HG03139 (cell line): Measurements from ENCODE around the gene IFITM1.
"Not testable (repeated sequence)": the region's sequence is repeated elsewhere in the genome, so short reads cannot be mapped to it uniquely, and the experiment has no call there.

ENCODE experiments used
- ATAC-seq: cut with Tn5 transposase; IDR thresholded peaks from one replicate; pipeline ENCODE4 v1.9.1; 2021; ENCODE audit not compliant: unreplicated experiment

IFITM1 gene

DNA sequence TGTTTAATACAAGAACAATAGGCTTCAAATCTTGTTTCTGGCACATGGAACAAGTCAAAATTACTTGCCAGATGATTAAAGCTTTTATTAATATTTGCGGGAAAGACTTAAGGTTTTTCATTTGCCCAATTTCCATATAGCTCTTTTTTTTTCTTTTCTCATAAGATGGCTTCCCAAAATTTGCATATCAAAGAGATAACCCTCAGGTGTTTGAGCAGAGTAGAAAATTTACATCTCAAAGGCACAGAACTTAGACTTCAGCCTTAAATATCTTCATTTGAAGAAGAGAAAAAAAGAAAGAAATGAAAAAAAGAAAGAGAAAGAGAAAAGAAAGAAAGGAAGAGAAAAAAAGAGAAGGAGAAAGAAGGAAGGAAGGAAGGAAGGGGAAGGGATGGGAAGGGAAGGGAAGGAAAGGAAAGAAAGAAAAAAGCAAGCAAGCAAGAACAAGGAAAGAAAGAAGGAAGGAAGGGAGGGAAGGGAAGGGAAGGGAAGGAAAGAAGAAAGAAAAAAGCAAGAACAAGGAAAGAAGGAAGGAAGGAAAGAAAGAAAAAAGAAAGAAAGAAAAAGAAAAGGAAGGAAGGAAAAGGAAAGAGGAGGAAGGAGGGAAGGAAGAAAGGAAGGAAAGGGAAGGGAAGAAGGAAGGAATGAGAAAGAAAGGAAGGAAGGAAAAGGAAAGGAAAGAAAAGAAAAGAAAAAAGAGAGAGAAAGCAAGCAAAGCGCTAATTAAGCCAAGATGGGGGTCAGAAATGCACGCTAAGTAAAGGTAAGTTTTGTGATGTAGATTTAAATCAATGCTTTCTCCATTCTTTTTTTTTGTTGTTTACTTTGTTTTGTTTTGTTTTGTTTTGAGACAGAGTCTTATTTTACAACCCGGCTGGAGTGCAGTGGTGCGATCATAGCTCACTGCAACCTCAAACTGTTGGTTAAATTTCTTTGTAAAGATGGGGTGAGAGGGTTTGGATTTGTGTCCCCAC is 27.0 kb downstream of the IFITM1 start:
- no peak for ATAC-seq

DNA sequence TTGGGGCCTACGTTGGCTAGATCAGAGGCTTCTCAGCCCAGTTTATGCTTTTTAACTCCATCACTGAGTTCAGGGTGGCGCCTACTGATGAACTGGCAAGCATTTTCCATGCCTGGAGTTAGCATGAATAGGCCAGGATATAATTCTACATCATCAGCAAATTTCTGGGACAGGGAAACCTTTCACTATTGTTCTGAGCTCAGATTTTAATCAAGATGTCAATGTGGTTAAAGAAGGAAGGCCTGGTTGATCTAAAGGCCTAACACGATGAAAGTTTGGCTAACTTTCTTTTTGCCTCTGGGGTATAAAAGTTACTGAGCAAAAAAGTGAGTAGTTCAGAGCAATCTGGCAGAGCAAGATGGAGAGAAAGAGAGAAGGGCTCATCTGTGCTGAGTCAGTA is 28.5 kb downstream of the IFITM1 start:
- ATAC-seq: no peak

DNA sequence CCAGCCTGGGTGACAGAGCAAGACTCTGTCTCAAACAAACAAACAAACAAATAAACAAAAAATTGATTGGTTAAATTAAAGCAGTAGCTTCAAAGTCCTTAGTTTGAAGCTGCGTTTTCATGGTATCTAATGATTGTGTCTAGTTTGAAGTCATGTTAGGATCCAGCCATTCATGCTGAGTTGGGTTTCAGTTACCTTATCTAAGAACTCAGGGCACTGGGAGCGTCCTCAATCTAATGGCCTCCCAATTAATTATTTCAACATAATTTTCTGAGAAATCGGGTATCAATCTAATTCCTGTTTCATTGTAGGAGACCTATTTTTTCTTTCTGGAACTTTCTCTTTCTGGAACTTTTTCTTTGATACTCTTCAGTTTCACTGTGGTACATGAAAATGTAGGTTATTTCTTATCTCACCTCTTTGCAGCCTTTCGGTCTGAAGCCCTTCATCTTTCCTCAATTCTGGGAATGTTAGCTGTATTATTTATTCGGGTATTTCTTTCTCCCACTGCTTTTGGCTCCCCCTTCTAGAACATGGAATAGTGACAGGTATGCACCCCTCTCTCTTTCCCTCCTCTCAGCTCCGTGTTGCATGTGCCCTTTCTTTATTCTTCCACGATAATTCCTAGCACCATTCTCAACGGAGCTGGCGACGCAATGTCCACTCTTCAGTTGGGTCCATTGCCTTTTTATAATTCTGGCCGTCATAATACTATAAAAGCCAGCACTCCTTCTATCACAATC is 31.2 kb downstream of the IFITM1 start:
- ATAC-seq: no peak

DNA sequence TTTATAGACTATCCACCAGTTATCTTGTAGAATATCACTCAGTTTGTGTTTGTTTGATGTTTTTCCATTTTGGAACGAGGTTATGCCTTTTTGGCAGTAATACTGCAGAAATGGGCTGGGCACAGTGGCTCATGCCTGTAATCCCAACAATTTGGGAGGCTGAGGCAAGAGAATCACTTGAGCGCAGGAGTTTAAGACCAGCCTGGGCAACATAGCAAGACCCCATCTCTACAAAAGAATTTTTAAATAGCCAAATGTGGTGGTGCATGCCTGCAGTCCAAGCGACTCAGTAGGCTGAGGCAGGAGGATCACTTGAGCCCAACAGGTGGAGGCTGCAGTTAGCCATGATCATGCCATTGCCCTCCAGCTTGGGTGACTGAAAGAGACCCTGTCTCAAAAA is 32.7 kb downstream of the IFITM1 start:
- no peak for ATAC-seq

DNA sequence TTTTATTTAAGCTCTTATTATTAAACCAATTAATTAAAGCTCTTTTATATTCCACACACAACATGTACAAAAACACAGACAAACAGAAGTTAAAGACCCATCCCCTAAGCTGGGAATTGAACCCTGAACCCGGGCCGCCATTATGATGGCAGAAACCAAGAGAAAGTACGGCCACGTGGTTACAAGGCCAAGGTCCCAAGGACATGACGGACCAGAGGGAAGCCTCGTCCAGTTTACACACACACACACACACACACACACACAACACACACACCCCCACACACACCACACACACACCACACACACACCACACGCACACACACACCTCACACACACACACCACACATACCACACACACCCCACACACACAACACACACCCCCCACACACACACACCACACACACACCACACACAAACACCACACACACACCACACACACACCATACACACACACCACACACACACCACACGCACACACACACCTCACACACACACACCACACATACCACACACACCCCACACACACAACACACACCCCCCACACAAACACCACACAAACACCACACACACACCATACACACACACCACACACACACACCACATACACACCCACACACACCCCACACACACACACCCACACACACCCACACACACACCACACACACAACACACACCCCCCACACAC is 35.6 kb downstream of the IFITM1 start:
- not testable (repeated sequence) for ATAC-seq

DNA sequence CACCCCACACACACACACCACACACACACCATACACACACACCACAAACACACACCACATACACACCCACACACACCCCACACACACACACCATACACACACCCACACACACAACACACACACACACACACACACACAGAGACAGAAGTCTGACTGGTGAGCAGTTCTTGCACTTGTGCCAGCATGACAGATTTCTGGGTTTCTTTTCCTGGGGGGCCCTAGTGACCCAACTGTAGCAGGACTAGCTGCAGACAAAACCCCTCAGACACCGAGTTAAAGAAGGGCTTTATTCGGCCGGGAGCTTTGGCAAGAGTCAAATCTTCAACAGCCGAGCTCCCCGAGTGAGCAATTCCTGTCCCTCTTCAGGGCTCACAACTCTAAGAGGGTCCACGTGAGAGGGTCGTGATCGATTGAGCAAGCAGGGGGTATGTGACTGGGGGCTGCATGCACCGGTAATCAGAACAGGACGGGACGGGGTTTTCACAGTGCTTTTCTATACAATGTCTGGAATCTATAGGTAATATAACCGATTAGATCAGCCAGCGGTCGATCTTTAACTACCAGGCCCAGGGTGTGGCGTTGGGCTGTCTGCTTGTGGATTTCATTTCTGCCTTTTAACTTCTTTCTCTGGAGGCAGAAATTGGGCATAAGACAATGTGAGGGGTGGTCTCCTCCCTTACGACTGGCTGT is 36.3 kb downstream of the IFITM1 start:
- ATAC-seq: not testable (repeated sequence)

DNA sequence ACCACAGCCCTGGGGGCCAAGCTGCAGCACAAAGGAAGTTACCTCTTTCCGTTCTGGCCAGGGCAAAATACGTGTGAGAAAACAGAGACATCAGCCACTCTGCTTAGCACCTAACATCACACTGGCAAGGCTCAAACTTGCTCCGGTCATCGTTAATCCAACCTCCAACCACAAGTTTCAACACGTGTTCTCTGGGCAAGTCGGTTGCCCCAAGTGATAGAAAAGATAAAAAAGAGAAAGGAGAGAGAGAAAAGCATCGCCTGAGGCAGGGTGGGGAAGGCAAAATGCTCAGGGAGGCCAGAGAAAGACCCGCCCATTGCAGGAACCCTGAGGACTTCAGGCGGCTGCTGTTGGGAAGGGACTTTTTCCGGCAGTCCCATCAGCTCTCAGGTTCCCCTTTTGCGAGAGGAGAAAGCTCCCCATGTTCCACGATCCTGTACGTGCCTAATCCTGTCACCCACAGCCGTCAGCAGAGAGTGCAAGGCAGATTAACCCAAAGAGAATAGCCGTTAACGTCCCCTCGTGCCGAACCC is 36.9 kb downstream of the IFITM1 start:
- no peak for ATAC-seq

DNA sequence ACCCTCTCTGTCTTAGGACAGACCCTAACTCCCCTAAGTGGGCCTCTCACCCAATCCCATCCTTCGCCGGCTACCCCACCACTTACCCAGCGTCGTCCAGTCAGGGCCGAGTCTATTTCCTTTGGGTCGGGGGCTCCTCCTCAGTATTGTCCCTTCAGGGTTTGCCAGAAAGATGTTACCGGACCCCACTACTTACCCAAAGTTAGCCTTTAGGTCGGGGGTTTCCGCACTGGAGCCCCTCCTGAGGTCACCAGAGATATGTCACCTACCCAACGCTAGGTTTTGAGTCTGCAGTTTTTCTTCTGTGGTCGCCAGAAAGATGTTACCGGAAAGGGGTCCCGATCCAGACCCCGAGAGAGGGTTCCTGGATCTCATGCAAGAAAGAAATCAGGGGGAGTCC is 37.6 kb downstream of the IFITM1 start:
- no peak for ATAC-seq

DNA sequence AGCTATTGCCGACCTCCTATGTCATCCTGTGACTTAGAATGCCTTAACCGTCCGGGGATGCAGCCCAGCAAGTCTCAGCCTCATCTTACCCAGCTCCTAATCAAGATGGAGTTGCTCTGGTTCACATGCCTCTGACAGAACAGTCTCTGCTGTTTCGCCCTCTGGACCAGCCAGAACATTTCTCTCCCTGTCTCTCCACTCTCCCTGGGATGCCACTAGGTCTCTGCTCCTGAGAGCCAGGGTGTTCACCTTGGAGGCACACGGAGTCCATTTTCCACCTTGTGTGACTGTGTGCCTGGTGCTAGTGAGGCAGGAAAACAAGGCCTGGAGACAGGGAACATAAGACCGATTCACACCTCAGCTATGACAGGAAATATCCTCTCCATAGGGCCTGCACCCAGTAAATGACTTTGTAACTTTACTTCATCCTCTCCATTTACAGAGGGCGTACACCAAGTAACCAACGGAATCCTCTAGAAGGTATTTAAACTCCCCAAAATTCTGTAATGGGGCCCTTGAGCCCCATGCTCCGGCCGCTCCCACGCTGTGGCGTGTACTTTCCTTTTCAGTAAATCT is 38.7 kb downstream of the IFITM1 start:
- ATAC-seq: no peak

DNA sequence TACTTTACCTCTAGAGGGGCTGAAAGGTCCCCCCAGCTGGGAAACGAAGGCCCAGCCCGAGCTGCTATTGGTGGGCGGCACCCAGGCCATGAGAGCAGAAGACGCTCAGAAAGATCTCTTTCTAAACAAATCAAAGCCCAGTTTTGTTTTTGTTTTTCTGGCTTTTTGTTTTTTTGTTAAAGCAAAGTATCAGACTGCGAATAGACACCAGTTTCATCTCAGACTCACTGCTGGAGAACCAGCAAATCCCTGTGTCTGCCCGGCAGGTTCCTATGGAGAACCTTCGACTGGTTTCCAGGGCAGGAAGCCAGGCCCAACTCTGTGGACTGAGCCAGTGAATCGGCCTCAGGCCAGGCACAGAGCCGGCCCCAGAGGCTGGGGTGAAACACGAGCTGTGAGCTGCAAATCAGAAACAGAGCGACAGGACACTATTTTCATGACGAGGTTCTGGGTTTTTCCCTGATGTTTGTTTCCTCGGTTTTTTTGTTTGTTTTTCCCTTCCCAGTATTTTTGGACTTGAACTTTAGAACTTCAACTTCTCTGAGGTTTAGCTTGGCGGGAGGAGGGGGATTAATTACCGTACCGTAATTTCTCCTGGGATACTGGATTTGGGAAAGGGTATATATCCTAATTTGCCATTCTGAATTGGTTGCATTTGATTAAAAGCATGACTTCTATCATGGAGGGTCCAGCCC is 39.5 kb downstream of the IFITM1 start:
- ATAC-seq: no peak

DNA sequence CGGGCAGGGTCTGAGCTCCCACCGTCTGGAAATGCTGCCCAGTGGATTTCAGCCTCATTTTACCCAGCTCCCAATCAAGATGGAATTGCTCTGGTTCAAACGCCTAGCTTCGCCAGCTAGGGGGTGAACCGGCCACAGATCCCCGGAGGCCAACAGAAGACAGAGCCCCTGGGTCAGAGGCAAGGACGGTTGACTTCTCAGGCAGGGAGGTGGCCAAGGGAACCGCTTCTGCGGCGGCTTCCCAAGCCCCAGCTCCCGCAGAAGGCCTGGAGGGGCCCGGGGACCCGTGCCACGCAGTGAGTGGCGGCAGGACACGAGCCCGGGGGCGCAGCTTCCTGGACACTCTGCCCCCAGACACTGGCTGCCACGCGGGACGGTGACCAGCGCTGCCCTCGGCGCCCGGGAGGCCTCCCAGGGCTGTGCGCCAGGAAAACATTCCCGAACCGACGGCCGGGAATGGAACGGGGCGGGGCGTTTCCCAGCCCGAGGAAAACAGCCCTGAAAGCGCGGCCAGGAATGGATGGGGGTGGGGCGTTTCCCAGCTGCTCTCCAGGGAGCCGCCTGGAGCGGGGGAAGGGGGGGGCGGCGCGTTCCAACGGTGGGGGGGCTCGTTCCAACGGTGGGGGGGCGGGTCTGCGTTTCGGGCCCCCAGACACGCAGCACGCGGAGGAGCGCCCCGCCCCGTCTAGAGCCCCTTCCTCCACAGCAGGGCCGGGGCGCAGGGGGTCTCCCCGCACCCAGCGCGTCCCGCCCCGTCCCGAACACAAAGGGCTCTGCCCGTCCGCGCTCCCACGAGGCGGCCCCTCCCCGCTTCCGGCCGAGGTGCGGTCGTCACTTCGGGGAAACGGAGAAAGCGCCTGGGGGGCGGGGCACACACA is 42.0 kb downstream of the IFITM1 start:
- no peak for ATAC-seq

DNA sequence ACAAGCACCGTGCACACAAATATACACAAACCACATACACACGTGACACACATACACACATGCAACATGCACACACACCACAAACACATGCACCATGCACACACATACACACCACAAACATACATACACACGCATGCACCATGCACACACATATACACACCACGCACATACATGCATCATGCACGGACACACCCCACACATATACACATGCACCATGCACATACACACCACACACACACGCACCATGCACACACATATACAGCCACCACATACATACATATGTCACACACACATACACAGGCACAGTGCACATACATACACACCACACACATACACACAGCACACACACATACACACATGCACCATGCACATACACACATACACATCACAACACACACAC is 42.8 kb downstream of the IFITM1 start:
- ATAC-seq: no peak

DNA sequence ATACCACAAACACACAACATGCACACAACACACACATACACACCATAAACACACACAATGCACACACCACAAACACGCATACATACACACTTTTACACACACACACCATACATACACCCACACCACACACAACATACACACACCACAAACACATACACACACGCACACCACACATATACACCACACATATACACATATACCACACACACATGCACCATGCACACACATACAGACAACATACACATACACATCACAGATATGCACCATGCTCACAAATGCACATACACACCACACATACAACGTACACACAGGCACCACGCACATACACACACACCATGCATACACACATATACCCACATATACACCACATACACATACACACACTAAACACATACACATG is 43.7 kb downstream of the IFITM1 start:
- no peak for ATAC-seq

DNA sequence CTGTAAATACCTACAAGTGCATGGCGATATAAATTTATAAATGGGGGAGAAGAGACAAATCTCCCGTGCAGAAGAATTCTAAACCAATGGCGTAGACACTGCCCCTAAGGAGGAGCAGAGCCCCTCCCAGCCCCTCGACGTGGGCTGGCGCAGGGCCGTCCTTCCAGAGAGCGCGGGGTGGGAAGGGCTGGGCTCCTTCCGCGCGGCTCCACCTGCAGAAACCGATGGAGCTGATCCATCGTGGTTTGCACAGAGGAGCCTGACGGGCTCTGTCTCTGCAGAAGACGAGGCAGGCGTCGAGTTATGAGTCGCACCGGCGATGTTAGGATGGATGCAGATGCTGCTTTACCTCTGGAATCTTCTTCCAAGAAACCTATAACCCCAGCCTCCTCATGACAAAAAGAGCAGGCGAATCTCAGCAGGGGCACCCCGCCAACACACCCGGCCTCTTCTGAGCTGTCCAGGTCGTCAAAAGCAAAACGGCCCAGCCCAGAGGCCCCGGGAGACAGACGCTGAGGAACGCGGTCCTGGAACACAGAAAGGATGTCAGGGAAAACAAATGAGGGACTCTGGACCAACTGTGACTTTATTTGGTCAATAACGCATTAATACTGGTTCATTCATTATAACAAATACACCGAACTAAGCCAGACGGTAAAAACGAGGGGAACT is 44.4 kb downstream of the IFITM1 start:
- no peak for ATAC-seq

DNA sequence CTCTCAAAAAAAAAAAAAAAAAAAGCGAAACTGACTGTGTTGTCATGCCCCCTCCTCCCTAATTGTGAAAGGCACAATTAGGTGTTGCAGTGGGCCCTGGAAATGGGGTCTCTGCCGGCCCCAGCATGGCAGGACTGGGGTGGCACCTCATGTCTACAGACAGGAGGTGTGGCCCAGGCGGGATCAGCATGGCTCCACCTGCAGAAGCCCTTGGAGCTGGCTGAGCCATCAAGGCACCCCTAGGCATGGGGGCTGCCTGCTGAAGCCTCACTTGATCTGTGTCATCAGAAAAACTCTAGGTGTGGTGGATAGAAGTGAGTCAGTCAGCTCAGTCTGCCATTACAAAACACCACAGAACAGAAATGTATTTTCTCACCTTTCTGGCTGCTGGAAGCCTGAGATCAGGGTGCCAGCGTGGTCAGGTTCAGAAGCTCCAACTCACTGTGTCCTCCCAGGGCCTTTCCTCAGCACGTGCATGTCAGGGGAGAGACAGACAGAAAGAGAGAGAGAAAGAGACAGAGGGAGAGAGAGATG is 45.4 kb downstream of the IFITM1 start:
- ATAC-seq: no peak

DNA sequence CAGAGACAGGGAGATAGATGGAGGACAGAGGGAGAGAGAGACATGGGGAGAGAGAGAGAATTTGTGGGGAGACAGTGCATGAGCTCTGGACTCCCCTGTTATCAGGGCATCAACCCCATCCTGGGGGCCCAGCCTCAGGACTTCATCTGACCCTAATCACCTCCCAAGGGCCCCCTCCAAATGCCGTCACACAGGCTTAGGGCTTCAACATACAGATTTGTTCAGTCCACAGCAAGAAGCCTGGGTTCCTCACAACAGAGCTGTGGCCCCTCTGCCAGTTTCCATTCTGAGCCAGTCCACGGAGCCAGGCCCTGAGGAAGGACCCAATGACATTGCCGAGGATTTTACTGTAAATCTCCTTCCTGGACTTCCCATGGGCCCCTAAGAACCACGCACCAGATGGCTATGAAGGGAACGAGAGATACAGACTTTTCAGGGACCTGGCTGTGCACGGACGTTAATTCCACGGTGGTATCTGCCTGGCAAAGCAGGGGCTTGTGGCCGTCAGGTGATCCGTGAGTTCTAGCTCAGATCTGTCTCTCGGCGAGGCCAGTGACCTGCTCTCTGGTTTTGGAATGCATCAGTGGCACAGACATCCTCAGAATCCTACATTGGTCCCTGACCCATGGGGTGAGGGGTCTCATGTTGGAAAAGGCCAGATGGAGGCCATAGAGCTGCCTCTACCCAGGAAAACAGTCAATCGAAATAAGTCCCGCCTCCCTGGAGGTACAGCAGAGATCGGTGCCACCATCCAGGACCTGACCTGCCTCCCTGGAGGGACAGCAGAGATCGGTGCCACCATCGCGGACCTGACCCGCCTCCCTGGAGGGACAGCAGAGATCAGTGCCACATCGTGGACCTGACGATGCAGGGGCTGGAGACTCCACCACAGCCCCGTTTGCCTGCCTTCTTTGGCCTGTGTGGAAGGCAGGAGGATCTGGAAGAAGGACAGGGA is 46.8 kb downstream of the IFITM1 start:
- ATAC-seq: no peak
